GM21360 (cell line): ENCODE results near the gene GABRR3.
"Not testable (repeated sequence)": the region's sequence is repeated elsewhere in the genome, so short reads cannot be mapped to it uniquely, and the experiment has no call there.

ENCODE experiments used
- ATAC-seq: cut with Tn5 transposase; IDR thresholded peaks from one replicate; pipeline ENCODE4 v1.9.1; 2021; ENCODE audit warnings: mild to moderate bottlenecking, moderate library complexity; ENCODE audit not compliant: unreplicated experiment

The GABRR3 gene

DNA sequence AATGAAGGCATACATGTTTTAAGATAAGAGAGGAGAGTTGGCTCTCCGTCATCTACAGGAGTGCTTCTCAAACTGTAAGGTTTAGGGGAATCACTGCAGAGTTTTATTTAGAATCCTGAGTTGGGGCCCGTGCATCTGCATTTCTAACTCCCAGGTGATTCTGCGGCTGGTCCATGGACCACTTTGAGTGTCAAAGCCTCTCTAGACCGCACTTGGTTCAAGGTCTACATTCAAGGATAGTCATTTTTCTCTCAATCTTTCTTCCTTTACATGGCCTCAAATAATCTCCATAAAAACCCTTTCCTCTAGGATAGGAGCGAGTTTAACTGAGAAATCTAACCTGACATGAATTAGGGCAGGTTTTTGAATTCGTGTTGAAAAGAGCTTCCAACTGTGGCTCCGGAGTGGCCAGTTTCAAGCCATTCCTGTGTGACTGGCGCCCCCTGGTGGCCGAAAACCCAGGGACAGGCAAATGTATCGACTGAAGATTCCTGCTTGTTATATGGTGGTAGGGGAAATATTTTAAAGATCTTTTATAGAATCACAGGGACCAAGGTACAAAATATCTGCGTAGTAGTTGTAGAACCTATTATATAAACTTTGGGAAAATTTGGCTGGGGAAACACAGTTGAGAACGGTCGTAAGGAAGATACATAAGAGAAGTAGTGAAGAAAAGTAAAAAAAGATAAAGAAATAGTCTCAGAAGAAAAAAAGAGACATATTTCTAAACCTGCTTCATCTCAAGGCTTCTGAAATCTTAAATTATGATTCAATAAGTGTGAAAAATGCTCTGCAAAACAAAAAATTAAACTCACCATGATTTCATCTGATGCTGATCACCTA, 11.9 kb downstream of the GABRR3 start:
- peak; percentile 85 for ATAC-seq

DNA sequence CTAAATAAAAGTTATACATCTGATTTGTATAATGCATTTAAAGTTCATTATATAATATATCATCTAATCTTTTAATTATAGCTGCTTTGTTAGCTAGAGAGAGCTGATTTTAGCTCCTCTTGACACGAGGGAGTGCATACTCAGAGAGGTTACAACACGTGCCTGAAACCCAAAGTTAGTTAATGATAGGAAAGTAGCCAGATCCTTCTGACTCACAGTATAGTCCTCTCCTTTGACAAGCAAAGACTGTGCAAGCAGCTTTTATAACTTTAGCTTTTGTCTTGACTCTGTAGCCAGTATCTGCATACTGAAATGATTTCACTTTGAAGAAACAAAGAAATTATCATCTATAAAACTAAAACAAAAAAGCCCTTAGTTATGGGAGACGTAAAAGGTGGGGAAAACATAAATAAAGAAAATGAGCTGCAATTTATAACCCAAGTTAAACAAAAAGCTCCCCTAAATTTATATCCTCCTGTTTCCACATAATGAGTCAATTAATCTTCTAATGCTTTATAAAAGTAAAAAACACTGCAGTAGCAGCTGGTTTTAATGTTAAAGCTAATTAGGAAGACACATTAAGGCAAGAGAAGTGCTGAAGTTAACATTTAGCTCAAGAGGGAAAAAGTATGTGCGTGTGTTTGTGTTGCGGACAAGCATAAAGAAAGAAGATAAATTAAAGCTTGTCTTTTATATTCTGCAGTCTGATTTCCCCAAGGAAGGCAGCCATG, 13.1 kb downstream of the GABRR3 start:
- ATAC-seq = peak; percentile 52

DNA sequence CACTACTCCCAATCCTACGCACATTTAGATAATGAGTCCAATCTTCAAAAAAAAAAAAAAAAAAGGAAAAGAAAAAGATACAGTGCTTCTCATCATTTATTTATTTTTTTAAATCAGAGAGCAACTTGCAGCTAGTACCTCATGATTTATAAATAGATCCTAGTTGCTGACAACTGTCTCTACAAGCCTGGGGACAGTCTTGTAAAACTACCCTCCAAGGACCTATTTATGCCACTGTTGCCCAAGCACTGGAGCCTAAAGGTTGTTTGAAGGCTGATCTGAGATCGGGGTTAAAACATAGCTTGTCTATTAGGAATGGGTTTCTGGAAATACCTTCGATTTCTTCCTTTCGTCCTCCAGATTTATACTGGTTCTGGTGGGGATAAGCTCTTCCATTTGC, 14.7 kb downstream of the GABRR3 start:
- no peak for ATAC-seq

DNA sequence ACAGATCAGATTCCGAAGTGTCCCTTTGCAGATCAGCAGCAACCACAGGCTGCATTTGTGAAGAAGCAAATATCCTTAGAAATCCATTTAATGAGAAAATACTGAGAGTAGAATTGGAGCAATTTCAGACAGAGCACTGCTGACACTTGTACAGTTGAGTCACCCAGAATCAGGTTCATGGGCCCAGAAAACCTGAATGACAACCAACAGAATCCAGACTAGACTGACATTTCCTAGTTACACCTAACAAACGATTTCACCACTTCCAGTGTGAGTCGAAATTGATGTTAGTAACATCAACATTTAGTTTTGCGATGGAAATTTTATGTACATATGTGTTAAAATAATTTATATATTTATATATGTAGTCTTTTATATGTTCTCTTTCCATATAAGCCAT, 16.8 kb downstream of the GABRR3 start:
- no peak for ATAC-seq

DNA sequence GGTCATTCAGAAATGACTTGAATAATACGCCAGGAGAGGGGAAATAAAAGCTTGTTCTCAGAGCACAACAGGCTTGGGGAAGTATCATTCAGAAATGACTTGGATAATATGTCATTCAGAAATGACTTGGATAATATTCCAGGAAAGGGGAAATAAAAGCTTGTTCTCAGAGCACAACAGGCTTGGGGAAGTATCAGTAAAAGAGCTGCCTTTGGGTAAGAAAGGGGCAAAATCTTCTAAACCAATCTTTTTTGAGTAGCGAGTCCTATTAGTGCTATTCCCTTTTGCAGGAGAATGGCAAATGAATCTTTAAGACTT, 20.9 kb downstream of the GABRR3 start:
- ATAC-seq = no peak

DNA sequence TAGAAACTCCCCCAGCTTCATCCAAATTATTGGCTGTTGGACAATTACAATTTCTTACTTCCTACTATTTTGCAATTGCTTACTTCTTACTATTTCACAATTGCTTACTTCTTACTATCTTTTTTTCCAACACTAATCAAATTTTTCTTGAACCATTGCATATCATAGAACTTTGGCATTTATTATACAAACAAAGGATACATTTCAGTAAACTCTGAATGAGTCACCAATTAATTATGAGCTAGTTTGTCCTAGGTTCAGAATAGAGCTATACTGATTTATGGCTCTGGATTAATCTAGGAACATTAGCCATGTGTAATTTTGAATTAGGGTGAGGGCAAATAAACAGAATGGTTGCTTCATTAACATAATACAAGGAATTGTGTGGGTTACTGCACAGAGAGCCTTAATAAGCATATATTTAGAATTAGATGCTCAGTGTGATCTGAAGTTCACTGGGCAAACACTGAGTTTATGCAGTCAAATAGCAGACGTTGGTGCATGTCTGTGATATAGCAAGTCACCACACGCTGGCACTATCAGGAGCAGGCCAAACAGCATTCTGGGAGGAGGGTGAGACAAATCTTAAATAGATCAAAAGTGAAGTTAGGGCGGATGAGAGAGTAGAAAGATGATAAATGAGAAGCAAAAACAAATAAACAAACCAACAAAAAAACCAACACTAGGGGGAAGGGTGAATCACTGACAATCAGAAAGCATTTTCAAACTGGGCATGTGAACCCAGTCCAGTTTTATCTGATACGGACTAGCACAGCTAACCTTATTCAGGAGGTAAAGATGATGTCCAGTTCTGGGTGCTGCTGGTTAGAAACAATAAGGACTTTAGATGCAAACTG, 21.5 kb downstream of the GABRR3 start:
- ATAC-seq = no peak

DNA sequence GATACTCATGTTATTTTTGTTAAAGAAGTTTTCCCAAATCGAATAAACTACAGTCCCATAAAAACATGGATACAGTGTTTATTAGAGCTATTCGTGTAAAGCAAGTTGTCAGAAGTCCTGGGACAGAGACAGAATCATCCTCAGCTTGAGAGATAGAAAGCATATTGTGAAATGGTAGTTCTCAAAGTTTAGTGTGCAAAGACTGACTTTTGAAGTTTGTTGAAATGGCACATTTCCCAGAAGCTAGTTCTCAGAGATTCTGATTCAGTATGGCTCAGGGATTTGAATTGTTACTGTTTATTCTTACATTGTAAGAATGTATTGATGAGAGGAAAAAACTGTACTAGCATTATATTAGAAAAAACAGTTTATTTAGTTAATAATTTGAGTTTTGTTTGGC, 22.1 kb downstream of the GABRR3 start:
- no peak for ATAC-seq

DNA sequence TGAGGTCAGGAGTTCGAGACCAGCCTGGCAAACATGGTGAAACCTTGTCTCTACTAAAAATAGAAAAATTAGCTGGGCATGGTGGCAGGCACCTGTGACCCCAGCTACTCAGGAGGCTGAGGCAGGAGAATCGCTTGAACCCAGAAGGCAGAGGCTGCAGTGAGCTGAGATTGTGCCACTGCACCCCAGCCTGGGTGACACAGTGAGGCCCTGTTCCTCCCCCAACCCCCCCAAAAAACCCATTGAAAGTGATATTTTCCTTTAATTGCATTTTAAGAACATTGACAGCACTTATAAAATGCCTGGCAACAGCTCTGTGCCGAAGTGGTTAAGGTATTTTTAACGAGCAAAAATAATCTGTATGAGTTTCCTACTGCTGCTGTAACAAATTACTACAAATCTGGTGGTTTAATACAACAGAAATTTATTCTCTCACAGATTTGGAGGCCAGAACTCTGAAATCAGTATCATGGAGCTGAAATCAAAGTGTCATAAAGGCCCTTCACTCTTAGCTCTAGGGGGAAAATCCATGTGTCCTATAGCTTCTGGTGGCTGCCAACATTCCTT, 24.1 kb downstream of the GABRR3 start:
- ATAC-seq = not testable (repeated sequence)

DNA sequence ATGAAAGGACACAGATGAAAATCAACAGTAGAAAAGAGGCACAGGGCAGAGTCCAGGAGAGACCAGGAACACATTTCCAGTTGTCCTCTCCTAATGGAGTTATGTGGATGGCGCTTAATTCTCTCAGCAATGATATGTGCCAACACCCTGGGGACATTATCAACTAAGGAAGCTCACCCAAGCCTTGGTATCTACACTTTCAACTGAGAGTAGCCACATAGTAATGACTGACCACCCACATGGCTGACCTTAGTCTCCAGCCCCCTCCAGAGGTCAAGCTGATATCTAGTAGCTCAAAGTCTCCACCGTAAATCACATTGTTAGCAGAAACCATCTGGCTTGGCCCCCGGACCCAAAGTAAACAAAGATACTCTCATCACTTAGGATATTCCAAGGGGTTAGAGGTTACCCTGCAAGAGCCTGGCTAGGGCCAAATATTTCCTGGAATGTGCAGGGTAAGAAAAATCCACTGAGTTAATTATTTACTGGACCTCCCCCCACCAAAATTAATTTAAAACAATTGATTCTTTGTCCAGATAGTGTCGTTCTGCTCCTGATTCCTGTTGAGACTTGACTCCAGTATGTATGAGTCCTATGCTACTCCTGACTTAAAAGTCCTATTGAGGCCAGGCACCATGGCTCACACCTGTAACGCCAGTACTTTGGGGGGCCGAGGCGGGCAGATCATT, 24.8 kb downstream of the GABRR3 start:
- ATAC-seq = no peak

DNA sequence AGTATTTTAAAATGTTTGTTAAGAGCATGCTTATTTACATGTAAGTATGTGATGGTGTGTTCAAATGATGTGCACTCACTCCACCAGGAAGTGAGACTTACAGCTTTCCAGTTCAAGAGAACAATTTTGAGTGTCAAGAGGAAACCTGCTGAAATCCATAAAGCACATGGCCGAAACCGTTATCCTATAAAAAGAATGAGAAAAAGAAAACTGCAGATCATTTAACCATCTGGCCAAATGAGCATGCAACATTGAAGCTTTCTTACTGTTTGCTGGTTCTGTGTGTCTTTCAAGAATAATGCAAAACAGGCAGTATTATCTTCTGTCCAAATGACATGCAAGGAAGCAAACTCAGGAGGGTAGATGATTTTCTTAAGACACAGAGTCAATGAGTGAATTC, 26.3 kb downstream of the GABRR3 start:
- ATAC-seq = peak; percentile 62

DNA sequence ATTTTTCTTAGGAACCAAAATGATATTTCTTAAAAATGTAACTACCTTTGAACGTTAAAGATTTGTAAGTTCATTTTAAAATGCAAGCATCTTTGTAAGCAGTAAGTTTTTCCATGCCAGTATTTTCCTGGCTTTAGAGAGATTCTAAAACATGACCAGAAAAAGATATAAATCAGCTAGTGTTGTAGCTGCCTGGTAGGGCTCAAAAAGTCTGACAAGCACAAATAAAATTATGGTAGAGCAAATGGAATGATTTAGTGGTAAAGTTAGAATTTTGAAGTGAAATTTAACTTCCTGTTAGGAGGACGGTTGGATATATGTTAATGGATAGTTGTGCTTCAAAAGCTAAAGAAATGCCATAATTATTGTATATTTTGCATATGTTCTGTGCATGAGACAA, 29.7 kb downstream of the GABRR3 start:
- ATAC-seq = no peak

DNA sequence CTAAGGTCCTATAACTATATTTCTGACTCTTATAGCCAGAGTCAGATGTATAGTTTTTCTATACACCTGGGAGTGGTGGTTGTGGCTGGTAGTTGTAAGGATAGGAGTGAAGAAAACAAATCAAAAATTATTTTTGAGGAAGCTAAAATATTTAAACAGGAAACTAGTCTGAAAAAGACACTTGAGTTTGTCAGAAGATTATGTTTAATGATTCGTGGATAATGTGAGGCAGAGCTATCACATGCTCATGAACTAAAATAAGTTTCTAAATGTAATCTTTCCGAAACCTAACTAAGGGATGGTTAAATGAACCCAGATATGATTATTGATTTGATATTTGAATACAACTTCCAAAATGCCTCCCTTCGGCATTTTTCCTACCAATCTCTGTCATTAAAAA, 30.4 kb downstream of the GABRR3 start:
- ATAC-seq = no peak

DNA sequence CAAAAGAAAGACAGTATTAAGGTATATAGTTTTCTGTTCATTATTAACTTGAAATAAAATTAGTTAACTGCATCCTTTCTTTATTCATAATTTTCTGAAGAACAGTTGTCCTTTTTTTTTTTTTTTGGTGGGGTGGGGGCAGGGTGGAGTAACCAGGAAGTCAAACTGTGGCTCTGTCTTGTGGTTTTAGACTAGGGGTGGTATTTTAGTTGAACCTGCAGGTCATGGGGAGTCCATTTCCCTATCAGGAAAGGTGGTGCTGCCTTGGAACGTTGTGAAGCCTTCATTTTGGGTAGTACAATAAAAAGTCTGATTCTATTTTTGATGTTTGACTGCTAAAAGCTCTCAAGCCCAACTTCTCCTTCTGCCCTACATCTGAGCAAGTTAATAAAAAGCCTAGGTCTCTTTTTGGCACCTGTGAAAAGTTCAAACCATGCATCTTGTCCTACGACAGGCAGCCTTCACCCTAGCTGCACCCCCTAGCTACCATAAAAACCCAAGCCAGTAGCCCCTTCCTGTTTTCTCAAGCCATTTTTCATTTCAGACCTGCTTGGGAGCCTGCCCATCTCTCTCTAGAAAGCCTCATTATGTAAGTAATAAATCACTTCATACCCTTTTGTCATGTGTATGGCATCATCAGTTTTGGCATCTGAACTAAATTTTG, 31.7 kb downstream of the GABRR3 start:
- no peak for ATAC-seq

DNA sequence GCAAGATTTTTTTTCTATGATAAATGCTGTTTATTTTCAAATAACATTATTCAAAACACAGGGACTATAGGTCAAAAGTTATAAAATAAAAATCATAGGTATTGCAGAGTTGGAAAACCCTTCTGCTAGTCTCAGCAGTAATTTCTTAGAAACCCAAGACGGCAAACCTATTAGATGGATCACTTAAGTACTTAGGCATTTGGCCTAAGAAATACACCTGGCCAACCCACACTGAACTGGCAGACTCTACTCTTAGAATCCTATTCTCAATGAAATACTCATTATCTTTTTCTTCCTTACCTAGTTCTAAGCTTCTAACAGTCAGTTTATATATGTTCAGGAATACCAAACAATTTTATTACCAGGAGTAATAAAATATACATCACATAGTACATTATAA, 32.4 kb downstream of the GABRR3 start:
- ATAC-seq = no peak

DNA sequence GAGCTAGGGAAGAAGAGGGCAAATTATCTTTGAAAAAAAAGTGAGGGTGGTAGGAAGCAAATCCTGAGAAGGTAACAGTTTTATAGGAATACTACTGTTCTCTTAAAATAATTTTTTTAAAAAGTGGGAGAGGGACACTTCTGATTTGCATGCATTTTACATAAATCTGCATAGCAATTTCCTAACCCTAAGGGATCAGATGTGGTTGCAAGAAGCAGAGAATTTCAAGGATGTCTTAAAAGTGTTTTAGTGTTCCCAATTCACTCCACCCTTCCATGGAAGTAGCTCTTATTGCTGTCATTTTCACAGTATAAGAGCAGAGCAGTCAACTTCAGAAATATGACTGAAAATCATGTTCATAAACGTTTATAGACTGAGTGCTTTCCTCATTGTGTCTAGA, 35.1 kb downstream of the GABRR3 start:
- ATAC-seq = no peak

DNA sequence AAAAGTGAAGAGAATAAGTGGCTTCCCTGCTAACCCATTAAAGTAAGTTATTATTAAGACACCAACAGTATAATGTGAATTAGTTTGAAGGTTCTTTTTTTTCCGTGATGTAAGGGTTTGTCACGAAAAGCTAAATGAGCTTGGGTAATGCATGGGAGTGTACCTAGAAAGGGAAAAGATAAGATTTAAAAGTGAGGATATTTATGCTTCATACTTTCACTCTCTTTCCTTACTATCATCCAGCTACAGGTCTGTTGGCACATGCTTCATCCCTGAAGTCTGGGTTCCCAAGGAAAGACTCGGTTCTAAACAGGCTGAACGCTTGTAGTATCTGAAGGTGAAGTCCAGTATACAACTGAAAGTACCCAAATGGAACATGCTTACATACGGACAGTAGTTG, 36.0 kb downstream of the GABRR3 start:
- no peak for ATAC-seq

DNA sequence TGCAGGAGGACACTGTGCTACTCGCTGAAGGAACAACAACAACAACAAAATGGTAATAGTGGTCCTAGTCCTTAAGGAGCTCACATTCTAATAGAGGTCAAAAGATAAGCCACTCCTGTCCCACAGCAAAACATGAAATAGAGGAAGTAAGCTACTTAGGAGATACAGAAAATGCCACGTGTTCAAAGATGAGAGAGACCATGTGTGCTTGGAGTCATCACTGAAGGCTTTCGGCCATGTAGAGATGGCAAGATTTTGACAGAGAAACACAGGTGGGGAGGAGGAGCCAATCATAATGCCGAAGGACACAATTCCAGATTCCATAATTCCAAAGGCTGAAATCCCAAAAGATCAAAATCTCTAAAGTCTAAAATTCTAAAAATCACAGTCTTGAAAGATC, 38.1 kb downstream of the GABRR3 start:
- no peak for ATAC-seq

DNA sequence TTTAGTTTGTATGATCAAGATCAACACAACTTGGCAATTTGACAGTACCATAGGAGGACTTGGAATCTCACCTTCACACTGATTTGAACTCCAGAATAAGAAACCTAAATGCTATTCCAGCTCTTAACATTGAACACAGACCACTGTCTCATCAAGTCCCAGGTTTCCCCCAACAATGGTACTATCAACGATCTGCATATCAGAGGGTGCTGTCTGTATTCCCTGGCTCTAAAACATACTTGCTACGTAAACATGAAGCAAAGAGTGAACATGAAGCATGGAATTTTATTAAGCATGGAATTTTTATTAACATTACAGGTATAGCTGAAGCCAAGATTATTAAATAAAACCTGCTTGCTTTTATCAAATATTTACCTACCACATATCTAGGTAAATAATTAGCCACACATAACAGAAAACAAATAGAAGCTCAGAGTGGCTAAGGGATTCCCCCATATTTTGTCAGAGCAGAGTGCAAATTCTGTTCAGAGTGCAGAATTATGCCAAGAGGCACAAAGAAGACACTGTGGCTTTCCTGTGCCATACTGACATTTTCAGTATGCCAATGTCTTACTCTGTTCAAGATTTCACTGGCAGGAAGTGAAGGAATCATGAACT, 40.7 kb downstream of the GABRR3 start:
- no peak for ATAC-seq

DNA sequence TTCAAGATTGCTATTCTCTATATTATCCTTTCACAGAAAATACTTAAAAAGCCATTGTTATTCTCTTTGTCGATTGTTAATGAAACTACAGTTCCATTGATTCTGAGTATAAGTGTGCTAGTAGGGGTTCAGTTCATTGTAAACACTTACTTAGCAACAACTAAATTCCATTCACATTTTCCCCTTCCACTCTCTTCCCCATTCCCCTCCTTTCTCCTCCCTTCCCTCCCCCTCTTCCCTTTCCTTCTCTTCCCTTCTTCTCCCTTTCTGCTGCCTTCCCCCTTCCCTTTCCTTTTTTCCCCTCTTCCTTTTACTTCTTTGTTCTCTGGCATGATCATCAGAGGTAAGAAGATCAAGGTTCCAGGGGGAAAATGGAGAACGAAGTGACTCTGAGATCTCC, 41.6 kb downstream of the GABRR3 start:
- no peak for ATAC-seq
